B cell (primary cell): ENCODE measurements around the gene VAC14. TPM values are rescaled to one million over a fixed set of nuclear protein-coding genes. Genes with fewer than 3 reads are reported as not detected.

Experiments
- ATAC-seq: fragments of 200-7000 bp; cut with Tn5 transposase; one replicate; pipeline ENCODE4 v1.10.0; 2021; ENCODE audit warnings: low read depth, mild to moderate bottlenecking, moderate number of reproducible peaks, moderate library complexity
- CTCF ChIA-PET: fragments of 350-600 bp; sonication (Branson Sonifier 250); formaldehyde crosslinking; loops from one replicate; lab custom pipeline; 2021; ENCODE audit warnings: antibody characterized with exemption, inconsistent platforms; lab: Charles Lee
- POLR2A ChIA-PET: fragments of 350-600 bp; sonication (Branson Sonifier 250); formaldehyde crosslinking; loops from one replicate; lab custom pipeline; 2021; ENCODE audit warnings: antibody characterized with exemption; lab: Charles Lee
- DNase-seq: peaks from one replicate; pipeline ENCODE4 v3.0.0; 2013
- H2AFZ ChIP-seq: 2 replicates; pipeline ENCODE4 v1.6.1; 2012; ENCODE audit warnings: mild to moderate bottlenecking, low read depth, low read length; ENCODE audit not compliant: insufficient read depth, poor library complexity, severe bottlenecking
- H3K27ac ChIP-seq, 2 donors: 1 replicate in 1 of 2; 2 replicates in 1 of 2; pipeline ENCODE4 v1.5.1; 2012 to 2013; ENCODE audit warnings: low read length in 2 of 2, mild to moderate bottlenecking in 2 of 2, moderate library complexity in 1 of 2
- H3K27me3 ChIP-seq, 4 experiments: fragments of 200-600 bp in 1 of 4; sonication (generic) in 1 of 4; replicated peaks in 1 of 4; 1 replicate in 2 of 4; 2 replicates in 2 of 4; pipeline versions ENCODE4 v1.6.1 to v1.7.0; 2013 to 2016; ENCODE audit warnings: low read length in 3 of 4, mild to moderate bottlenecking in 2 of 4, mixed read lengths in 1 of 4, moderate library complexity in 1 of 4; ENCODE audit not compliant: insufficient read depth in 4 of 4, control insufficient read depth in 3 of 4; ENCODE audit errors: control extremely low read depth in 1 of 4
- H3K36me3 ChIP-seq, 2 experiments: replicated peaks in 1 of 2; 1 replicate in 1 of 2; 2 replicates in 1 of 2; pipeline versions ENCODE4 v1.6.1 to v1.7.1; 2013; ENCODE audit warnings: low read length in 1 of 2; ENCODE audit not compliant: insufficient read depth in 2 of 2, control insufficient read depth in 1 of 2; ENCODE audit errors: control extremely low read depth in 1 of 2, extremely low read depth in 1 of 2
- H3K4me1 ChIP-seq, 2 donors: fragments of 200-600 bp in 1 of 2; sonication (generic) in 1 of 2; 1 replicate in 1 of 2; 2 replicates in 1 of 2; pipeline versions ENCODE4 v1.5.1 to v1.6.1; 2013 to 2017; ENCODE audit warnings: low read length in 2 of 2; ENCODE audit not compliant: control insufficient read depth in 2 of 2, insufficient read depth in 2 of 2
- H3K4me2 ChIP-seq: replicated peaks from 2 replicates; pipeline ENCODE3; 2012; ENCODE audit warnings: mild to moderate bottlenecking, low read depth, low read length; ENCODE audit not compliant: poor library complexity, severe bottlenecking
- H3K4me3 ChIP-seq, 5 experiments: fragments of 200-600 bp in 1 of 5; sonication (generic) in 1 of 5; 1 replicate in 3 of 5; 2 replicates in 2 of 5; pipeline versions ENCODE4 v1.5.1 to v1.7.0; 2011 to 2016; ENCODE audit warnings: low read length in 4 of 5, mild to moderate bottlenecking in 4 of 5, low read depth in 2 of 5, control low read depth in 1 of 5, moderate library complexity in 1 of 5; ENCODE audit not compliant: insufficient read depth in 1 of 5; ENCODE audit errors: control extremely low read depth in 1 of 5, extremely low read depth in 1 of 5
- H3K79me2 ChIP-seq: fragments of 200-600 bp; sonication (generic); one replicate; pipeline ENCODE4 v1.6.0; 2016; ENCODE audit warnings: low read length; ENCODE audit not compliant: control insufficient read depth, insufficient read depth
- H3K9ac ChIP-seq: fragments of 200-600 bp; sonication (generic); 2 replicates; pipeline ENCODE4 v1.6.1; 2017; ENCODE audit warnings: mild to moderate bottlenecking, low read length, moderate library complexity
- H3K9me3 ChIP-seq, 3 donors: one replicate each; pipeline versions ENCODE4 v1.6.1 to v1.7.1; 2013; ENCODE audit warnings: low read length in 2 of 3; ENCODE audit not compliant: control insufficient read depth in 2 of 3, insufficient read depth in 1 of 3; ENCODE audit errors: control extremely low read depth in 1 of 3
- H4K20me1 ChIP-seq: 2 replicates; pipeline ENCODE4 v1.6.0; 2012; ENCODE audit warnings: mild to moderate bottlenecking, low read length; ENCODE audit not compliant: insufficient read depth, control insufficient read depth, poor library complexity, severe bottlenecking
- H3K27ac Mint-ChIP-seq: one replicate; pipeline ENCODE4 v1.8.0; 2021; ENCODE audit warnings: mixed read lengths
- H3K27me3 Mint-ChIP-seq: one replicate; pipeline ENCODE4 v1.8.0; 2021; ENCODE audit warnings: mixed read lengths
- H3K4me1 Mint-ChIP-seq: one replicate; pipeline ENCODE4 v1.8.0; 2021; ENCODE audit warnings: mixed read lengths
- H3K4me3 Mint-ChIP-seq: one replicate; pipeline ENCODE4 v1.8.0; 2021; ENCODE audit warnings: mixed read lengths
- H3K9me3 Mint-ChIP-seq: one replicate; pipeline ENCODE4 v1.8.0; 2022; ENCODE audit warnings: mixed read lengths; ENCODE audit not compliant: insufficient read depth
- EZH2 ChIP-seq: IDR thresholded peaks from 2 replicates; pipeline ENCODE4 v1.6.1; 2012; ENCODE audit warnings: borderline replicate concordance, low read depth, mild to moderate bottlenecking, moderate library complexity, low read length; ENCODE audit not compliant: insufficient read depth, poor library complexity, severe bottlenecking
- WGBS: methylation state at CpG from one replicate; pipeline ENCODE4 v1.1.5; 2013; ENCODE audit warnings: missing lambda C conversion rate; ENCODE audit not compliant: insufficient coverage; 5-methylcytosine and 5-hydroxymethylcytosine counted together
- intact Hi-C: fragments of 100-400 bp; cut with micrococcal nuclease; formaldehyde crosslinking; loops from one replicate; pipeline ENCODE4 v1.10.0; 2022
- polyA plus RNA-seq: library from polyadenylated mRNA; depleted of rRNA; stranded (reverse); fragments of >200 nt; gene quantifications from 2 replicates; pipeline ENCODE4 v1.2.3, GENCODE V29; 2012
- total RNA-seq, 2 donors: library from RNA; stranded (reverse); fragments of 120-200 nt in 1 of 2; gene quantifications; 1 replicate in 1 of 2; 2 replicates in 1 of 2; pipeline versions ENCODE4 v1.2.3 to v1.2.4, GENCODE V29; 2013 to 2022
- TF ChIP-seq, protein P1 (sequence below): fragments of 200-600 bp; IDR thresholded peaks from one replicate; pipeline ENCODE4 v1.8.0; 2022; ENCODE audit warnings: antibody characterized with exemption, mild to moderate bottlenecking

The VAC14 gene
- total and polyA plus RNA-seq, 2 donors (not counting 1 experiment from before 2014, with no cell fraction given), result 42.6 to 64.7 TPM

DNA sequence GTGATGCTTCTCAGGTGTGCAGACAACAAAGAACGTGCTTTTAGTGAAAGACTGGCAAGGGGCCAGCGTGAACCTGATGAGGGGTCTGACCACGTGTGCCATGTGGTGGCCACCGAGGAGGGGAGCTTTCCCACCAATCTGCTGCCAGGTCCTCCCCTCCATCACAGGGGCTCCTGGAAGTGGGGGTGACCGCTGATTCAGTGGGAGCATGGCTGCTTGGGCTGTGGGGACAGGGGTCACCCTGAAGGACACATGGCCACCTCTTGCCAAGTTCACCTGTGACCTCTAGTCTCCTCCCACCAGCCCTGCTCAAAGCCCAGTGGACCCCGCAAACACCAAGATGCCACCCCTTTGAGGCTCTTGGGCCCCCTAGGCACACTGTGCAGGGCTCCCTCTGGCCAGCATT lies 77.2 kb downstream of the VAC14 start:
- no peaks in the 10 kb centered on the region for H3K4me1 ChIP-seq
- intact Hi-C loops, result no loop called here
- ATAC-seq (no peak), DNase-seq (no peak)
- CTCF ChIA-PET, result no interaction called here
- no peaks in the 10 kb centered on the region for H3K79me2 ChIP-seq
- H3K9ac ChIP-seq, result no peak overlapping the region
- no peaks in the 10 kb centered on the region for H4K20me1 ChIP-seq
- WGBS, result 100% methylated on average over 3 of the region's 6 CpGs
- Mint-ChIP-seq H3K4me1 (no peaks in the 10 kb centered on the region), H3K9me3 (peaks cover 5% of the 10 kb centered on the region), H3K4me3 (no peak overlapping the region), H3K27me3 (no peaks in the 10 kb centered on the region), H3K27ac (no peak overlapping the region)
- H3K9me3 ChIP-seq, result peaks cover 0 to 4% (median 0%) of the 10 kb centered on the region in 3 donors
- POLR2A ChIA-PET, result no interaction called here
- H3K27me3 ChIP-seq, result no peaks in the 10 kb centered on the region
- no peak overlapping the region for H3K27ac ChIP-seq
- H3K36me3 ChIP-seq, result peaks cover 0 to 40% of the 10 kb centered on the region in 2 experiments
- H3K4me2 ChIP-seq, result no peak overlapping the region
- no peak for TF ChIP-seq EZH2
- TF ChIP-seq, protein P1, sequence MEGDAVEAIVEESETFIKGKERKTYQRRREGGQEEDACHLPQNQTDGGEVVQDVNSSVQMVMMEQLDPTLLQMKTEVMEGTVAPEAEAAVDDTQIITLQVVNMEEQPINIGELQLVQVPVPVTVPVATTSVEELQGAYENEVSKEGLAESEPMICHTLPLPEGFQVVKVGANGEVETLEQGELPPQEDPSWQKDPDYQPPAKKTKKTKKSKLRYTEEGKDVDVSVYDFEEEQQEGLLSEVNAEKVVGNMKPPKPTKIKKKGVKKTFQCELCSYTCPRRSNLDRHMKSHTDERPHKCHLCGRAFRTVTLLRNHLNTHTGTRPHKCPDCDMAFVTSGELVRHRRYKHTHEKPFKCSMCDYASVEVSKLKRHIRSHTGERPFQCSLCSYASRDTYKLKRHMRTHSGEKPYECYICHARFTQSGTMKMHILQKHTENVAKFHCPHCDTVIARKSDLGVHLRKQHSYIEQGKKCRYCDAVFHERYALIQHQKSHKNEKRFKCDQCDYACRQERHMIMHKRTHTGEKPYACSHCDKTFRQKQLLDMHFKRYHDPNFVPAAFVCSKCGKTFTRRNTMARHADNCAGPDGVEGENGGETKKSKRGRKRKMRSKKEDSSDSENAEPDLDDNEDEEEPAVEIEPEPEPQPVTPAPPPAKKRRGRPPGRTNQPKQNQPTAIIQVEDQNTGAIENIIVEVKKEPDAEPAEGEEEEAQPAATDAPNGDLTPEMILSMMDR, result no peak
- no peak overlapping the region for H2AFZ ChIP-seq
- H3K4me3 ChIP-seq, result no peak overlapping the region

DNA sequence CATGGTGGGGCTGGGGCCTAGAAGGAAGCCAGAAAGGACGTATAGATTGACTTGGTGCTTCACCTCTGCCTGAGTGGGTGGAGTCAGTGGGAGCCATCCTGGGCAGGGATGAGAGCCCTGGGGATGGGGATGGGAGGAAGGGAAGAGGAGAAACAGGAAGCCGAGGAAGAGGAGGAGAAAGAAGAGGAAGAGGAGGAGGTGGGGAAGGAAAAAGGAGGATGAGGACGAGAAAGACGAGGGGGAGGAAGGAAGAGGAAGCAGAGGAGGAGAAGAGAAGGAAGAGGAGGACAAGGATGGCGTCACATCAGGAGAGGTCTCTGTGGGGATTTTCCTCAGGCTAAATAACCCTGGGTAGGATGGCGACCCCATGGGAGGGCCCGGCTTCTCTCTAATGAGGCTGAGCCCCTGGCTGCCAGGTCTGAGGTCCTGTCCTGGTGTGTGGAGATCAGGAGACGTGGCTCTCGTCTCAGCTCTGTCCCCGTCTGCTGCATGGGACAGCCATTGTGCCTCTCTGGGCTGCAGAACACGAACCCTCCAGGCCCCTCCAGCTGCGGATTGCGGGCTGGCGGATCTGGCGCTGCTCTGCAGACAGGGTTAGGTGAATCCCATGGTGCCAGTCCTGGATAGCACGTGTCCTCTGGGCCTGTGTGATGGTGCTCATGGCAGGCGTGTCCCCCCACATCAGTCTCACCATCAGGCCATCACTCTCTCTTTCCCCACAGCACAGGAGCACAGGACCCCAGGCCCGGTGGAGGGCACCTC lies 79.6 kb downstream of the VAC14 start:
- no peak overlapping the region for H3K27ac Mint-ChIP-seq
- no peak for DNase-seq
- ChIA-PET POLR2A (no interaction called here), CTCF (no interaction called here)
- H4K20me1 ChIP-seq, result no peaks in the 10 kb centered on the region
- no peaks in the 10 kb centered on the region for H3K4me1 ChIP-seq
- H3K4me3 ChIP-seq, result no peak overlapping the region
- no peak overlapping the region for H3K4me3 Mint-ChIP-seq
- no peak overlapping the region for H3K9ac ChIP-seq
- peaks cover 0 to 24% of the 10 kb centered on the region in 2 experiments for H3K36me3 ChIP-seq
- ATAC-seq, result no peak
- intact Hi-C loops, result no loop called here
- no peaks in the 10 kb centered on the region for H3K79me2 ChIP-seq
- no peak overlapping the region for H2AFZ ChIP-seq
- H3K9me3 ChIP-seq, result peaks cover 0 to 4% (median 0%) of the 10 kb centered on the region in 3 donors
- no peaks in the 10 kb centered on the region for H3K4me1 Mint-ChIP-seq
- no peaks in the 10 kb centered on the region for H3K27me3 ChIP-seq
- no peak overlapping the region for H3K4me2 ChIP-seq
- H3K27me3 Mint-ChIP-seq, result no peaks in the 10 kb centered on the region
- no peak overlapping the region for H3K27ac ChIP-seq
- TF ChIP-seq, protein P1, result no peak
- no peak for TF ChIP-seq EZH2
- peaks cover 5% of the 10 kb centered on the region for H3K9me3 Mint-ChIP-seq
- WGBS, result 95% methylated on average over 17 of the region's 18 CpGs
